ENCODE measurements around the gene CDK13.
"Not testable (repeated sequence)": the region's sequence is repeated elsewhere in the genome, so short reads cannot be mapped to it uniquely, and the experiment has no call there.

CDK13 gene

DNA sequence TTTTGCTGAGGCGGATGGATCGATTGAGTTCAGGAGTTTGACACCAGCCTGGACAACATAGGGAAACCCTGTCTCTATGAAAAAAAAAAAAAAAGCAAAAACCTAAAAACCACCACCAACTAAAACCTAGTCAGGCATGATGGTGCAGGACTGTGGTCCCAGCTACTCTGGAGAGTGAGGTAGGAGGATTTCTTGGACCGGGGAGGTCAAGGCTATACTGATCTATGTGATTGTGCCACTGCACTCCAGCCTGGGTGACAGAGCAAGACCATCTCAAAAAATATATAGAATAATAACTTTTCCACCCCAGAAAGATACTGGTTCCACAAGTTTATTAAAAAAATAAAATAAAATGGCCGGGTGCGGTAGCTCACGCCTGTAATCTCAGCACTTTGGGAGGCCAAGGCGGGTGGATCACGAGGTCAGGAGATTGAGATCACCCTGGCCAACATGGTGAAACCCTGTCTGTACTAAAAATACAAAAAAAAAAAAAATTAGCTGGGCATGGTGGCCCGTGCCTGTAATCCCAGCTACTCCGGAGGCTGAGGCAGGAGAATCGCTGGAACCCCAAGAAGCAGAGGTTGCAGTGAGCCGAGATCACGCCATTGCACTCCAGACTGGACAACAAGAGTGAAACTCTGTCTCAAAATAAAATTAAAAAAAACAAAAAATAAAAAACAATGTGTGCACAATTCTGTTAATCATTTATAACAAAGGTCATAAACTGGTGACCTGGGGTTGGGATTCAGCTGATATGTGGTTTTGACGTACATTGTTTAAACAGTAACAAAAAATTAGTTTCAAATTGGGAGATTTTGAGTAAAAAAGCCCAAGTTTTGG is 172.3 kb downstream of the CDK13 start:
- not testable (repeated sequence) for H3K9me3 Mint-ChIP-seq; H3K4me3 Mint-ChIP-seq; H3K27ac Mint-ChIP-seq; H3K27me3 Mint-ChIP-seq (ENCODE audit: low read depth); H3K36me3 Mint-ChIP-seq (ENCODE audit: low read depth); H3K4me1 Mint-ChIP-seq (ENCODE audit: low read depth)

DNA sequence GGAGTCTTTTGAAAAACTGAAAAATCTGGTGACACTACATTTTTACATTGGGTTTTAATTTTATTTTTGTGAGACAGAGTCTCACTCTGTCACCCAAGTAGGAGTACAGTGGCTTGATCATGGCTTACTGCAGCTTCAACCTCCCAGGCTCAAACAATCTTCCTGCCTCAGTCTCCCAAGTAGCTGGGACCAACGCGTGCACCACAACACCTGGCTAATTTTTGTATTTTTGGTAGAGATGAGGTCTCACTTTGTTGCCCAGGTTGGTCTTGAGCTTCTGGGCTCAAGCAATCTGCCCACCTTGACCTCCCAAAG is 172.8 kb downstream of the CDK13 start:
- H3K27me3 Mint-ChIP-seq (ENCODE audit: low read depth): no peaks in the 10 kb centered on the region
- no peaks in the 10 kb centered on the region for H3K9me3 Mint-ChIP-seq
- H3K27ac Mint-ChIP-seq: no peak overlapping the region
- H3K4me1 Mint-ChIP-seq (ENCODE audit: low read depth): no peaks in the 10 kb centered on the region
- H3K36me3 Mint-ChIP-seq (ENCODE audit: low read depth): no peaks in the 10 kb centered on the region
- no peak overlapping the region for H3K4me3 Mint-ChIP-seq

DNA sequence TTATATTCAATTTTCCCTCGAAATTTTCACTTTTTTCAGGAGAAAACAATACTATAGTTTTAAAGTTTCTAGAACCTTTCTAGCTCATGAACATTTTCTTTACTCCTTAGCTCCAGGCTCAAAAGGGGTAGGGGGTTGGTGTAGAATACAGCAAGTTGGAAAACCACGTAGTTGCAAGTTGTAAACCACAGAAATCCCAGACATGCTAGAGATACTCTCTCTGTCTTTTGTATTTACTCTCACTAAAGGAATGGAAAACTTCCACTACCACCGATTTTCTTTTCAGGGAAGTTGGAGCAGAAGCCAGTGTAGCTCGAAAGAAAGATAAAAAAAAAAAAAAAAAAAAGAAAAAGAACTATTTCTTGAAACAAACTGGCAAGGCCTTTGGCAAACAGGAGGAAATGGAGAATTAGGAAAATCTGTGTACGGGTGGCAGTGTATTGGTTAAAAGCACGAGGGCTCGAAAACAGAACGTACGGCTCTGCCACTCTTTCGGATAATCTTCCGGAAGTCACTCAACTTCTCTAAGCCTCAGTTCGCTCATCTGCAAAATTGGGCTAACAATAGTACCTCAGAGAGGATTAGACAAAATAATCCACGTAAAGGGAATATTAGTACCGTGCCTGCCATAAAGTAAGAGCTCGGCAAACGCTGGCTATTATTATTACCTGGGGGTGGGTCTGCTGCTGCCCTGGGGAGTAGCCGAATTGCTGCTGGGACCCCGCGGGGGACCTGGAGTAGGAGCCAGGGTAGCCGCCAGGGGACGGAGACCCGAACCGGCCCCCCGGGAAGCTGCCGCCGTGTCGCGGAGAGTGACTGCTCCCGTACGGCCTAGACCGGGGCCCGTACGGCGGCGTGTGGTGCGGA is 183.7 kb downstream of the CDK13 start:
- Mint-ChIP-seq H3K27ac (peak overlapping the region; percentile 96), H3K27me3 (ENCODE audit: low read depth) (peaks cover 16% of the 10 kb centered on the region), H3K4me1 (ENCODE audit: low read depth) (peaks cover 16% of the 10 kb centered on the region), H3K36me3 (ENCODE audit: low read depth) (peaks cover 2% of the 10 kb centered on the region), H3K4me3 (peak overlapping the region; percentile 91), H3K9me3 (no peaks in the 10 kb centered on the region)

DNA sequence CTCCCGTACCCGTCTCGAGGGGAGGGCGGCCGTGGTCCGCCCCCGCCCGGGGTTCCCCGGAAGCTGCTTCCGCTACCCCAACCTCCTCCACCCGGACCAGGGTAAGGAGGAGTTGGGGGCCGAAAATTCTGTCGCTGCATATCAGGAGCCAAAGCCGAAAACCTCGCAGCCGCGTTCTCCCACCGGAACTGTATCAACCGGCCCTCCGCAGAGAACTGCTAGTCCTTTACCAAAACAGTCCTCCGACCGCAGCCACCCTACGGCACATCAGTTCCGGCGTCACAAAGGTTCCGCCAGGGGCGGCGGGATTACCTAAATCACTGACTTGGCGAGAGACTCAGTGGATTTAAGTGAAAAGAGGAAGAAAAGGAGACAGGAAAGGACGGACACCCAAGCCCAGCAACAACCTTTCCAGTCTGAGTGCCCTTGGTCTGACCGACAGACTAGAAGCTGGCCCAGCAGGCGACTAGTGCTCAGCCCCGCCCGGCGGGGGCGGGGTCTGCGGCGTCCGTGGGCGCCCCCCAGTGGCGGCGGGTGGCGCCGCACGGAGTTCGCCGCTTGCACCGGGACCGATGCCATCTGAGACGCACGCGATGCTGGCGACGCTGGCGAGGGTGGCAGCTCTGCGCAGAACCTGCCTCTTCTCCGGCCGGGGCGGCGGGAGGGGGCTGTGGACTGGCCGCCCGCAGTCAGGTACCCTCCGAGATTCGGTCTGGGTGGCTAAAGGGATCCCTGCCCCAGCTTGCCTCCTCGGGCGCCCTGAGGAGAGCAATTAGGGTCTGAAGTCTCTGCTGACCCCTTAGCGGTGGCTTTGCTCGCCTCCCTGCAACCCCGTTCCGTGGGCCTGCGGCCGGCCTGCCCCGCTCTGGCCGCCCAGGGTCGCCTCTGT is 184.6 kb downstream of the CDK13 start, which contains the start of the genes MPLKIP and SUGCT:
Gene MPLKIP, minus strand, starts transcription at position 195 of the 889 bp plus-strand sequence. Its CDS starts 55 bp downstream, at position 140.
Gene SUGCT, plus strand, starts transcription at position 578 of the 889 bp plus-strand sequence.
- peaks cover 14% of the 10 kb centered on the region for H3K4me1 Mint-ChIP-seq (ENCODE audit: low read depth)
- H3K4me3 Mint-ChIP-seq: peak within 1 kb of the TSS; percentile 91
- H3K36me3 Mint-ChIP-seq (ENCODE audit: low read depth): no peaks in the 10 kb centered on the region
- peak within 1 kb of the TSS; percentile 96 for H3K27ac Mint-ChIP-seq
- H3K27me3 Mint-ChIP-seq (ENCODE audit: low read depth): peaks cover 16% of the 10 kb centered on the region
- H3K9me3 Mint-ChIP-seq: no peaks in the 10 kb centered on the region

DNA sequence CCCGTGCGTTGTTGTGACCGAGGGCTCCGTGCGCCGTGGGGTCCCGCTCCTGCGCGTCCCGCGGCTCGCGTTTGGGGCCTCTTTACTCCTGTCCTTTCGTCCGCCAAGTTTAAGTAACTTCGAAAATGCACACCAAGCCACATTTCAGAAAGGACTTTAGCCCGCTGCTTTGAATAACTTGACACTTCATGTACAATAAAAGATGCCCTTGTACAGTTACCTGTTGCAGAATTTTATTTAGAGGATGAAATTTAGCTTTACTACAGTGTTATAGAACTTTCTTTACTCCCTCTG is 185.2 kb downstream of the CDK13 start:
- Mint-ChIP-seq H3K27me3 (ENCODE audit: low read depth) (peaks cover 16% of the 10 kb centered on the region), H3K27ac (no peak overlapping the region), H3K4me1 (ENCODE audit: low read depth) (peaks cover 14% of the 10 kb centered on the region), H3K36me3 (ENCODE audit: low read depth) (no peaks in the 10 kb centered on the region), H3K4me3 (peak overlapping the region; percentile 69), H3K9me3 (no peaks in the 10 kb centered on the region)

DNA sequence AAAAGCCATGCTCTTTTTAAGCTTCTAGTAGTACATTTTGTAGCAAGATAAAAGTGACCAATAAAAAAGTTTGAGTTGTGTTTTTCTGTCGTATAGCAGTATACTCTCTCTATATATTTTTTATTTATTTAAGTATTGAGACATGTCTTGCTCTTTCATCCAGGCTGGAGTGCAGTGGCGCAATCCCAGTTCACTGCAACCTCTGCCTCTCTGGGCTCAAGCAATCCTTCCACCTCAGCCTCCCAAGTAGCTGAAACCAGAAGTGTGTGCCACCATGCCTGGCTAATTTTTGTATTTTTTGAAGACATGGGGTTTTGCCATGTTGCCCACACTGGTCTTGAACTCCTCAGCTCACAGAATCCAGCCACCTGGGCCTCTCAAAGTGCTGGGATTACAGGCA is 187.5 kb downstream of the CDK13 start:
- H3K27ac Mint-ChIP-seq: no peak overlapping the region
- H3K4me3 Mint-ChIP-seq: no peak overlapping the region
- H3K27me3 Mint-ChIP-seq (ENCODE audit: low read depth): peaks cover 16% of the 10 kb centered on the region
- H3K4me1 Mint-ChIP-seq (ENCODE audit: low read depth): peaks cover 7% of the 10 kb centered on the region
- no peaks in the 10 kb centered on the region for H3K9me3 Mint-ChIP-seq
- no peaks in the 10 kb centered on the region for H3K36me3 Mint-ChIP-seq (ENCODE audit: low read depth)

DNA sequence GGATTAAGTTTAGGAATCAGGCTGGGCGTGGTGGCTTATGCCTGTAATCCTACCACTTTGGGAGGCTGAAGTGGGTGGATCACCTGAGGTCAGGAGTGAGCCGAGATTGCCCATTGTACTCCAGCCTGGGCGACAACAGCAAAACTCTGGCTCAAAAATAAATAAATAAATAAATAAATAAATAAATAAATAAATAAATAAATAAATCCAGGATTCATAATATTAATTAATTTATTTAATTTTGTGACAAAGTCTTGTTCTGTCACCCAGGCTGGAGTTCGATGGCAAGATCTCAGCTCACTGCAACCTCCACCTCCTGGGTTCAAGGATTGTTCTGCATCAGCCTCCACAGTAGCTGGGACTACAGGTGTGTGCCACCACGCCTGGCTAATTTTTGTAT is 188.9 kb downstream of the CDK13 start:
- no peak overlapping the region for H3K27ac Mint-ChIP-seq
- no peak overlapping the region for H3K4me3 Mint-ChIP-seq
- H3K27me3 Mint-ChIP-seq (ENCODE audit: low read depth): peaks cover 16% of the 10 kb centered on the region
- no peaks in the 10 kb centered on the region for H3K36me3 Mint-ChIP-seq (ENCODE audit: low read depth)
- no peaks in the 10 kb centered on the region for H3K9me3 Mint-ChIP-seq
- no peaks in the 10 kb centered on the region for H3K4me1 Mint-ChIP-seq (ENCODE audit: low read depth)

DNA sequence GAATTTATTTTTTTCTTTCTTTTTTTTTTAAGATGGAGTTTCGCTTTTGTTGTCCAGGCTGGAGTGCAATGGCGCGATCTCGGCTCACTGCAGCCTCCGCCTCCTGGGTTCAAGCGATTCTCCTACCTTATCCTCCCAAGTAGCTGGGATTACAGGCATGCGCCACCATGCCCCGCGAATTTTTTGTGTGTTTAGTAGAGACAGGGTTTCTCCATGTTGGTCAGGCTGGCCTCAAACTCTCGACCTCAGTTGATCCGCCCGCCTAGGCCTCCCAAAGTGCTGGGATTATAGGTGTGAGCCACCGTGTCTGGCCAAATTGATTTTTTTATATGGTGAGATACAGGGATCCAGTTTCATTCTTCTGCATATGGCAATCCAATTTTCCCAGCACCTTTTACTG is 189.8 kb downstream of the CDK13 start:
- H3K27ac Mint-ChIP-seq; H3K4me1 Mint-ChIP-seq (ENCODE audit: low read depth); H3K4me3 Mint-ChIP-seq; H3K36me3 Mint-ChIP-seq (ENCODE audit: low read depth); H3K9me3 Mint-ChIP-seq: not testable (repeated sequence)
- H3K27me3 Mint-ChIP-seq (ENCODE audit: low read depth): peaks cover 16% of the 10 kb centered on the region

DNA sequence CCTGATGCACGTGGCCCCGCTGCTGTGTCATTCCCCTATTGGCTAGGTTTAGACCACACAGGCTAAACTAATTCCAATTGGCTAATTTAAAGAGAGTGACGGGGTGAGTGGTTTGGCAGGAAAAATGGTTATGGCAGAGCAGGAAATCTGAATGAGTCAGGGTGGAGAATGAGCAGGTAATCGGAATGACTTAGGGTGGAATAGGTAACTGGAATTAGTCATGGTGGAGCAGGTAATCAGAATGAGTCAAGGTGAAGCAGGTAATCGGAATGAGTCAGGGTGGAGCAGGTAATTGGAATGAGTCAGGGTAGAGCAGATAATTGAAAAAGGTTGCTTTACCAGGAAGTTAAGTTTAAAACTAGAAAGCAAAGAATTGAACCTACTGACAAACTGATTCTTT is 191.9 kb downstream of the CDK13 start:
- H3K4me1 Mint-ChIP-seq (ENCODE audit: low read depth): not testable (repeated sequence)

DNA sequence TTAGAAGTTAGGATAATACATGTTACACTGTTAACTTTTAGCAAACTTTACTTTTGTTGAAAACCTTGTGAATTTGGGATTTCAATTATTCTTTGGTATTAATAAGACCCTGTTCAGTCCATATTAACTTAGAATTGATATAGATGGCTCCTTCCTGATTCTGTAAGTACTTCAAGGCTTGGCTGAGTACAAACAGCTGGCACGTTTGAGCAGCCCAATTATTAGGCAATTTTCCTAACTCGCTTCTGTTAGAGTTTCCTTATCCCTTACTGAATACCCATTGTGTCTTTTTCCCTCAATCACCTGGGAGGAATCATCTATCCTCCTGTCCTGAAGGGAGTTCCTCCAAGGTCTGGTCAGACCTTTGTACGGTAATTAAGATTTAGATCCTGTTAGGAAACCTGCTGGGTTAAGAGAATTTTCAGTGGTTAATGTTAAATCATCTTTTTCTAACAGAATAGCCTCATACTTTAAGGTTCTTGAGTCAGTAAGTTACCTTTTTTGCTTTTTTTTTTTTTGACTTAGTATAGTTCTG is 195.6 kb downstream of the CDK13 start:
- not testable (repeated sequence) for H3K4me1 Mint-ChIP-seq (ENCODE audit: low read depth); H3K36me3 Mint-ChIP-seq (ENCODE audit: low read depth); H3K4me3 Mint-ChIP-seq; H3K27me3 Mint-ChIP-seq (ENCODE audit: low read depth); H3K27ac Mint-ChIP-seq; H3K9me3 Mint-ChIP-seq

More for the DNA sequence above, 191.9 kb downstream of the CDK13 start:
- not testable (repeated sequence) for H3K4me3 Mint-ChIP-seq; H3K36me3 Mint-ChIP-seq (ENCODE audit: low read depth); H3K9me3 Mint-ChIP-seq; H3K27ac Mint-ChIP-seq
- peaks cover 11% of the 10 kb centered on the region for H3K27me3 Mint-ChIP-seq (ENCODE audit: low read depth)

DNA sequence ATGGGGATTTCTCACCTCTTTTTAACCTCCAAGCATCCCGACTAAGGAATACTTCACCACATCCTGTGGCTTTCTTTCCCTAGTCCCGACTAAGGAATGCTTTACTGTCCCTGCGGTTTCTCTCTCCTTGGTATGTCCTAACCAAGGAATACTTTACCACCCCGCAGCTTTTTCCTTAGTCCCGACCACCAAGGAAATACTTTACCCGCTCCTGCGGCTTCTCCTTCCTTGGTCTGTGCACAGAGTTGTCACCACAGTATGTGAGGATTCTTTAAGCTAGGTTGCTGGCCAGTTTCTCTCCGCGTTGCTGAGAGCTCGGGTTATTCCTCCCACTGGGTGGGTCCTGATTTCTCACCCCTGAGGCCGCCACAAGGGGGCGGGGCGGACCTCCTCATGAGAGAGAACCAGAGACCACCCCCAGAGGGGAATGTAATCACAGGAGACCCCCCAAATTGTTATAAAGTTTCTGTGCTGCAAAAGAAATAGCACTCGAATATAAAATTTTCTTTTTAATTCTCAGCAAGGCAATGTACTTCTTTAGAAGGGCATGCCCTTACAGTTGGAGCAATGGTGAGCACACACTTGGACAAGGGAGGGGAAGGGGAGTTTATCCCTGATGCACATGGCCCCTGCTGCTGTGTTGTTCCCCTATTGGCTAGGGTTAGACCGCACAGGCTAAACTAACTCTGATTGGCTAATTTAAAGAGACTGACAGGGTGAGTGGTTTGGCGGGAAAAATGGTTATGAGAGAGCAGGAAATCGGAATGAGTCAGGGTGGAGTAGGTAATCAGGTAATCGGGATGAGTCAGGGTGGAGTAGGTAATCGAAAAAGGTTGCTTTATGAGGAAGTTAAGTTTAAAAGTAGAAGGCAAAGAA is 197.6 kb downstream of the CDK13 start:
- H3K36me3 Mint-ChIP-seq (ENCODE audit: low read depth): no peaks in the 10 kb centered on the region
- no peaks in the 10 kb centered on the region for H3K9me3 Mint-ChIP-seq
- H3K4me3 Mint-ChIP-seq: no peak overlapping the region
- no peaks in the 10 kb centered on the region for H3K27me3 Mint-ChIP-seq (ENCODE audit: low read depth)
- H3K4me1 Mint-ChIP-seq (ENCODE audit: low read depth): no peaks in the 10 kb centered on the region
- H3K27ac Mint-ChIP-seq: no peak overlapping the region

DNA sequence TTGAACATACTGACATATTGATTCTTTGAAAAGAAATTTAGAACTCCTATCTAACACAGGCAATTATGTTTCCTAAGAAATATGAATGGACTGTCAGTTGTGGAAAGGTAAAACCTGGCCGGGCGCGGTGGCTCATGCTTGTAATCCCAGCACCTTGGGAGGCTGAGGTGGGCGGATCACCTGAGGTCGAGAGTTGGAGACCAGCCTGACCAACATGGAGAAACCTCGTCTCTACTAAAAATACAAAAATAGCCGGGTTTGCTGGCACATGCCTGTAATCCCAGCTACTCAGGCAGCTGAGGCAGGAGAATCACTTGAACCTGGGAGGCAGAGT is 198.2 kb downstream of the CDK13 start:
- not testable (repeated sequence) for H3K27ac Mint-ChIP-seq; H3K9me3 Mint-ChIP-seq; H3K4me3 Mint-ChIP-seq; H3K4me1 Mint-ChIP-seq (ENCODE audit: low read depth); H3K27me3 Mint-ChIP-seq (ENCODE audit: low read depth); H3K36me3 Mint-ChIP-seq (ENCODE audit: low read depth)

DNA sequence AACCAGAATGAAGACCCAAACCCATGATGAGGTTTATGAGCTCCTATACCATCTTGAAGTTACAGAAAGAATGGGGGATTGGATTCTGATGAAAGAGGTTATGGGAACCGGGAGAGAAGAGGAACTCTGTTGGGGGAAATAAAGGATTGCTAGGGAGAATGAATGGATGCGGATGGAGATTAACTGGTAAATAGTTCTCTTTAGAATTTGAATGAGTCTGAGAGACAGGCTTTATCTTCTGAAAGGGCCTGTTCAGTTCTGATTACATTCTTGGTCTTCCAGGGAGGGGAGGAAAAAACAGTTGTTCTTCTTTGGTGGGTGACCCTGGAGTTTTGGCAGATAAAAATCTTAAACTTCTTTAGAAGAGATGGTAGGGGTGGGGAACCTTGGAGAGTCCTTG is 198.6 kb downstream of the CDK13 start:
- Mint-ChIP-seq H3K36me3 (ENCODE audit: low read depth) (no peaks in the 10 kb centered on the region), H3K27ac (no peak overlapping the region), H3K27me3 (ENCODE audit: low read depth) (no peaks in the 10 kb centered on the region), H3K9me3 (no peaks in the 10 kb centered on the region), H3K4me3 (no peak overlapping the region), H3K4me1 (ENCODE audit: low read depth) (no peaks in the 10 kb centered on the region)
